K562 (cell line): ENCODE measurements around the gene CALM1. TPM values are rescaled to one million over a fixed set of nuclear protein-coding genes. Genes with fewer than 3 reads are reported as not detected.
A peak's percentile ranks its signal among the peaks of the same experiment; 100 is the strongest.

Experiments used
- ATAC-seq: fragments of 200-7000 bp; cut with Tn5 transposase; 3 replicates; pipeline ENCODE4 v1.9.1; 2020; ENCODE audit warnings: moderate library complexity
- BruUV-seq: library from RNA; stranded (reverse); fragments of 400-500 nt; replicated peaks from 2 replicates; lab custom pipeline; 2021; lab: Mats Ljungman, UMichigan
- CTCF ChIA-PET: fragments of 300-600 bp; formaldehyde crosslinking; extraction: SDS; loops from one replicate; lab custom pipeline; 2021; ENCODE audit warnings: low intra/inter-chr PET ratio; lab: Yijun Ruan, JAX
- POLR2A ChIA-PET: fragments of 300-600, 350-650 bp; sonication (Branson Sonifier 250); formaldehyde crosslinking; extraction: SDS; loops from one replicate; lab custom pipeline; 2021; ENCODE audit warnings: antibody characterized with exemption, inconsistent platforms; lab: Yijun Ruan, JAX
- DNase-seq, 4 experiments: peaks; one replicate each; pipeline versions ENCODE4 v3.0.0 to v3.0.0-alpha.2; 2011 to 2018; ENCODE audit warnings: low spot score in 3 of 4, mixed read lengths in 3 of 4; ENCODE audit errors: extremely low read depth in 1 of 4
- FAIRE-seq: peaks from 2 replicates; lab custom pipeline; 2011; peaks lifted over from hg19 to GRCh38; lab: Jason Lieb, UNC
- H2AFZ ChIP-seq: 2 replicates; pipeline ENCODE4 v1.6.0; 2011; ENCODE audit warnings: low read depth, low read length, control low read depth, inconsistent platforms
- H3K27ac ChIP-seq: fragments of 200-600 bp; 3 replicates; pipeline ENCODE4 v1.8.0; 2011; ENCODE audit warnings: low read depth, mild to moderate bottlenecking, control low read depth, inconsistent platforms, low read length, moderate library complexity, mixed read lengths; ENCODE audit errors: extremely low read depth
- H3K27me3 ChIP-seq, 2 experiments: fragments of 300-600 bp in 1 of 2; 2 replicates in 1 of 2; 3 replicates in 1 of 2; pipeline versions ENCODE4 v1.6.0 to v1.8.0; 2011; ENCODE audit warnings: inconsistent platforms in 2 of 2, low read length in 2 of 2, mild to moderate bottlenecking in 1 of 2, mixed read lengths in 1 of 2, moderate library complexity in 1 of 2; ENCODE audit not compliant: control insufficient read depth in 2 of 2, insufficient read depth in 2 of 2
- H3K36me3 ChIP-seq: fragments of 300-600 bp; 3 replicates; pipeline ENCODE4 v1.8.0; 2011; ENCODE audit warnings: mild to moderate bottlenecking, low read length, inconsistent platforms; ENCODE audit not compliant: control insufficient read depth, insufficient read depth
- H3K4me1 ChIP-seq, 2 experiments: fragments of 200-600 bp in 1 of 2; replicated peaks in 1 of 2; 2 replicates in 1 of 2; 3 replicates in 1 of 2; pipeline versions ENCODE4 v1.5.1 to v1.8.0; 2011; ENCODE audit warnings: inconsistent platforms in 2 of 2, low read length in 2 of 2, mild to moderate bottlenecking in 1 of 2, mixed read lengths in 1 of 2, moderate library complexity in 1 of 2; ENCODE audit not compliant: control insufficient read depth in 2 of 2, insufficient read depth in 2 of 2
- H3K4me2 ChIP-seq: 2 replicates; pipeline ENCODE4 v1.6.1; 2011; ENCODE audit warnings: low read length, control low read depth, inconsistent platforms, mixed read lengths; ENCODE audit not compliant: insufficient read depth
- H3K4me3 ChIP-seq: fragments of 200-600 bp; sonication (generic), shearing (Covaris generic); 2 replicates; pipeline ENCODE4 v1.5.1; 2016; ENCODE audit warnings: control low read depth, inconsistent platforms
- H3K79me2 ChIP-seq: fragments of 200-600 bp; 3 replicates; pipeline ENCODE4 v1.8.0; 2011; ENCODE audit warnings: low read length, inconsistent platforms; ENCODE audit not compliant: control insufficient read depth, insufficient read depth
- H3K9ac ChIP-seq, 2 experiments: 2 replicates each; pipeline versions ENCODE4 v1.6.0 to v1.6.1; 2011; ENCODE audit warnings: low read depth in 2 of 2, low read length in 2 of 2, control low read depth in 1 of 2, inconsistent platforms in 1 of 2, mild to moderate bottlenecking in 1 of 2, mixed read lengths in 1 of 2; ENCODE audit not compliant: insufficient read depth in 1 of 2
- H3K9me1 ChIP-seq: one replicate; pipeline ENCODE4 v1.6.0; 2011; ENCODE audit warnings: inconsistent platforms, mild to moderate bottlenecking, low read length, moderate library complexity; ENCODE audit not compliant: control insufficient read depth, insufficient read depth
- H3K9me3 ChIP-seq: replicated peaks from 2 replicates; pipeline ENCODE4 v1.5.1; 2011; ENCODE audit warnings: low read depth, low read length, inconsistent platforms; ENCODE audit not compliant: control insufficient read depth, insufficient read depth
- H4K20me1 ChIP-seq: replicated peaks from 2 replicates; pipeline ENCODE4 v1.6.1; 2011; ENCODE audit warnings: low read length, inconsistent platforms, mixed read lengths; ENCODE audit not compliant: control insufficient read depth, insufficient read depth
- HEY1 ChIP-seq: fragments of 250-450 bp; sonication (Bioruptor Pico); IDR thresholded peaks from 2 replicates; pipeline ENCODE4 v1.5.0; 2020; ENCODE audit warnings: mild to moderate bottlenecking, moderate library complexity, borderline replicate concordance
- NFYB ChIP-seq: IDR thresholded peaks from 2 replicates; pipeline ENCODE4 v1.6.1; 2011; ENCODE audit warnings: mild to moderate bottlenecking, moderate library complexity; ENCODE audit not compliant: insufficient read length; ENCODE audit errors: extremely low read depth
- PBX2 ChIP-seq, 2 experiments: IDR thresholded peaks in 1 of 2; conservative IDR thresholded peaks in 1 of 2; 2 replicates each; pipeline ENCODE4 v1.6.1; 2016; ENCODE audit warnings: low read depth in 2 of 2, mild to moderate bottlenecking in 1 of 2, missing compliant biosample characterization in 1 of 2, missing genetic modification characterization in 1 of 2, moderate library complexity in 1 of 2
- ZBTB40 ChIP-seq, 2 experiments: fragments of 450-650 bp in 1 of 2; sonication (generic) in 1 of 2; formaldehyde crosslinking in 1 of 2; IDR thresholded peaks; 2 replicates each; pipeline versions ENCODE4 v1.7.1 to v1.9.0; 2016 to 2022; ENCODE audit warnings: inconsistent platforms in 1 of 2, mild to moderate bottlenecking in 1 of 2, missing genetic modification reagents in 1 of 2
- WGBS: fragments of 100-300 bp; shearing (Covaris generic); methylation state at CpG from one replicate; pipeline ENCODE4 v1.1.6; 2016; ENCODE audit warnings: low coverage, mixed read lengths; ENCODE audit not compliant: insufficient coverage; ENCODE audit errors: missing lambda C conversion rate; 5-methylcytosine and 5-hydroxymethylcytosine counted together
- in situ Hi-C: fragments of 300-500 bp; cut with MboI; formaldehyde crosslinking; loops from 4 replicates; pipeline ENCODE4 v1.15.0; 2018; ENCODE audit warnings: inconsistent platforms, mixed read lengths
- intact Hi-C: fragments of 100-400 bp; cut with micrococcal nuclease; formaldehyde crosslinking; loops from 2 replicates; pipeline ENCODE4 v1.14.2; 2022
- polyA plus RNA-seq, 8 experiments: library from polyadenylated mRNA; depleted of rRNA in 4 of 8; stranded (reverse) in 5 of 8; unstranded in 3 of 8; fragments of >200 nt; fragmentation: Nextera tagmentation in 2 of 8; fragmentation: Illumina TruSeq in 1 of 8; extraction: Ambion mirVana in 2 of 8; extraction: Trizol in 1 of 8; gene quantifications; 2 replicates each; pipeline versions ENCODE4 v1.2.1 to v1.2.3, GENCODE V29; 2011 to 2014; ENCODE audit warnings: inconsistent platforms in 1 of 8, missing spikeins in 1 of 8
- total RNA-seq, 7 experiments: library from RNA; depleted of rRNA in 6 of 7; stranded (reverse); fragments of >200 nt in 6 of 7; fragmentation: Illumina TruSeq in 2 of 7; extraction: Trizol in 2 of 7; gene quantifications; 2 replicates each; pipeline versions ENCODE4 v1.2.1 to v1.2.3, GENCODE V29; 2011 to 2021; ENCODE audit warnings: low replicate concordance in 1 of 7
- TF ChIP-seq, protein P1 (sequence below): fragments of 450-650 bp; IDR thresholded peaks from 2 replicates; pipeline ENCODE4 v1.6.1; 2016

The CALM1 gene
- total and polyA plus RNA-seq, 9 of the 15 experiments (the other 6 are each of a cell fraction or from before 2014, with no cell fraction given), result 48.0 to 269 (median 158) TPM

GRCh38 chr14:90445011-90445410 lies 48.2 kb downstream of the CALM1 start:
- DNase-seq (peak in 3 of 4 experiments; percentile 5 to 19 (median 17)), FAIRE-seq (no peak), ATAC-seq (peak; percentile 59; the same call in 2 of the 3 replicates)
- Histone ChIP-seq H3K36me3 (no peaks in the 10 kb centered on the region), H3K27me3 (peaks cover 0 to 5% of the 10 kb centered on the region in 2 experiments; a peak in 2 of 5 replicates), H3K4me2 (no peak overlapping the region), H2AFZ (no peak overlapping the region), H3K79me2 (no peaks in the 10 kb centered on the region), H3K9ac (no peak overlapping the region), H3K27ac (no peak overlapping the region), H3K9me3 (0 out of 2 replicates have a peak, but pooled peaks cover 3% of the 10 kb centered on the region), H4K20me1 (no peaks in the 10 kb centered on the region), H3K9me1 (no peaks in the 10 kb centered on the region), H3K4me3 (no peak overlapping the region), H3K4me1 (no peaks in the 10 kb centered on the region; a peak in 1 of 5 replicates)
- ChIA-PET POLR2A (no interaction called here), CTCF (interaction anchor here (0.5 kb wide), 1 partner anchor 144 kb away, joined by 3 read pairs; no protein-coding TSS in a partner anchor)
- in situ Hi-C loops, result no loop called here
- 3% methylated on average over 4 of the region's 4 CpGs for WGBS
- TF ChIP-seq PBX2 (CRISPR knock-in tag; IDR thresholded peaks at IDR 0.05; ENCODE audit: low read depth) (no peak), PBX2 (tag; conservative IDR thresholded peaks at IDR 0.05; ENCODE audit: low read depth) (peak; percentile 73), ZBTB40 (IDR thresholded peaks at IDR 0.05) (no peak), ZBTB40 (CRISPR knock-in tag; IDR thresholded peaks at IDR 0.05) (no peak), HEY1 (CRISPR knock-in tag) (no peak), NFYB (peak; percentile 55)
- TF ChIP-seq, protein P1, sequence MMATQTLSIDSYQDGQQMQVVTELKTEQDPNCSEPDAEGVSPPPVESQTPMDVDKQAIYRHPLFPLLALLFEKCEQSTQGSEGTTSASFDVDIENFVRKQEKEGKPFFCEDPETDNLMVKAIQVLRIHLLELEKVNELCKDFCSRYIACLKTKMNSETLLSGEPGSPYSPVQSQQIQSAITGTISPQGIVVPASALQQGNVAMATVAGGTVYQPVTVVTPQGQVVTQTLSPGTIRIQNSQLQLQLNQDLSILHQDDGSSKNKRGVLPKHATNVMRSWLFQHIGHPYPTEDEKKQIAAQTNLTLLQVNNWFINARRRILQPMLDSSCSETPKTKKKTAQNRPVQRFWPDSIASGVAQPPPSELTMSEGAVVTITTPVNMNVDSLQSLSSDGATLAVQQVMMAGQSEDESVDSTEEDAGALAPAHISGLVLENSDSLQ, result peak; percentile 96
- no TSS peak for BruUV-seq
- intact Hi-C loops, result no loop called here
